GM12875 (cell line): ENCODE measurements around the gene PRDM11.

ENCODE experiments used
- H3K4me3 ChIP-seq: one replicate; pipeline ENCODE4 v1.5.1; 2011; ENCODE audit warnings: low read depth, low read length, control low read depth
- TF ChIP-seq, protein P1 (sequence below): IDR thresholded peaks from 2 replicates; pipeline ENCODE4 v1.5.1; 2011; ENCODE audit warnings: low read depth, mild to moderate bottlenecking, control low read depth, inconsistent platforms, low read length, moderate library complexity, borderline replicate concordance; ENCODE audit not compliant: insufficient read depth

Gene PRDM11

DNA sequence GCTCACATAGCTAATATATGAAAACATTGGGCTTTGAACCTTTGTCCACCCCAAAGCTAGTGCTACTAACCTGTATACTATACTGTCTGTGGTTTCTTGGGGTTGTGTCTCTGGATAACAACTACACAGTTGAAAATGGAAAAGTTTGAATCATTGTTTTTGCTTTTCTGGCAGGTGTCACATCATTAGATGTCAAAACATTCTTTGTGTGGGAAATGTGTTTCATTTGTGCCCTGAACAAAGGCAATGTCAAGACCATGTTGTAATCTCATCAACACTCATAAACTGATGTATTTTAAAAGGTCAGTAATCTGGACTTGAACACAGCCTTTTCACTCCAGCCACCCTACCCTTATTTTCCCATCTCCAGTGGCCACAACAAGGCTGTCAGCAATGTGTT lies 123.2 kb downstream of the PRDM11 start:
- TF ChIP-seq, protein P1, sequence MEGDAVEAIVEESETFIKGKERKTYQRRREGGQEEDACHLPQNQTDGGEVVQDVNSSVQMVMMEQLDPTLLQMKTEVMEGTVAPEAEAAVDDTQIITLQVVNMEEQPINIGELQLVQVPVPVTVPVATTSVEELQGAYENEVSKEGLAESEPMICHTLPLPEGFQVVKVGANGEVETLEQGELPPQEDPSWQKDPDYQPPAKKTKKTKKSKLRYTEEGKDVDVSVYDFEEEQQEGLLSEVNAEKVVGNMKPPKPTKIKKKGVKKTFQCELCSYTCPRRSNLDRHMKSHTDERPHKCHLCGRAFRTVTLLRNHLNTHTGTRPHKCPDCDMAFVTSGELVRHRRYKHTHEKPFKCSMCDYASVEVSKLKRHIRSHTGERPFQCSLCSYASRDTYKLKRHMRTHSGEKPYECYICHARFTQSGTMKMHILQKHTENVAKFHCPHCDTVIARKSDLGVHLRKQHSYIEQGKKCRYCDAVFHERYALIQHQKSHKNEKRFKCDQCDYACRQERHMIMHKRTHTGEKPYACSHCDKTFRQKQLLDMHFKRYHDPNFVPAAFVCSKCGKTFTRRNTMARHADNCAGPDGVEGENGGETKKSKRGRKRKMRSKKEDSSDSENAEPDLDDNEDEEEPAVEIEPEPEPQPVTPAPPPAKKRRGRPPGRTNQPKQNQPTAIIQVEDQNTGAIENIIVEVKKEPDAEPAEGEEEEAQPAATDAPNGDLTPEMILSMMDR, result no peak
- H3K4me3 ChIP-seq, result no peak overlapping the region

DNA sequence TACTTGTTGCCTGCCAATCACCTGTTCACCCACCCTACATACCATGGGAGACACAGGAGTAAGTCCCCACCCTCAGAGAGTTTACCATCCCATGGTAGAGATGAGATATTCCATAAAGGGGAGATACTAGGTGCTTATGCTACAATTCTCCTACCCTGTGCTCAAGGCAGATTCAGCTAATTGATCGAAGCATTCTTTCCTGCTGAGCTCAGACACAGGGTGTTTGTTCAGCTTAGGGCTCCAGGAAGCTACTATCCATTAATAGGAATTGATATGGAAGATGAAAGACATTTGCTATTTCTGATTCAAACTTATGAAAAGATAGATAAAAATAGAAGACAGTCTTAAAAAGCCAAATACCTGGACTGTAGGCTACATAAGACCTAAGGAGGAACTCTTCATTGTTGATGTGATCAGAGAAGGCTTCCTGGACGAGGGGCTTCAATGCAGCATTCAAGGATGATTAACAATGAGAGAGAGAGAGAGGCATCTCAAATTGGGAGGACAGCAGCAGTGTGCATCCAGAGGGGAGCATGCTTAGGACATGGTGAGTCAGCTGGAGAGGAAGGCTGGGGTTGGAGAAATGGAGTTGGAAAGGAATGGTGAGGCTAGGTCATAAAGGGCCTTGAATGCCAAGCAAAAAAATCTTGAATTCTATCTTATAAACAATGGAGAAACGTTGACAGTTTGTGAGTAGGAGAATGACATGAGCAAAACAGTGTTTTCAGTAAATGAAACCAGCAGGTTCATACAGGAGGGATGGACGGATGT lies 124.7 kb downstream of the PRDM11 start:
- no peak overlapping the region for H3K4me3 ChIP-seq
- TF ChIP-seq, protein P1, result no peak

DNA sequence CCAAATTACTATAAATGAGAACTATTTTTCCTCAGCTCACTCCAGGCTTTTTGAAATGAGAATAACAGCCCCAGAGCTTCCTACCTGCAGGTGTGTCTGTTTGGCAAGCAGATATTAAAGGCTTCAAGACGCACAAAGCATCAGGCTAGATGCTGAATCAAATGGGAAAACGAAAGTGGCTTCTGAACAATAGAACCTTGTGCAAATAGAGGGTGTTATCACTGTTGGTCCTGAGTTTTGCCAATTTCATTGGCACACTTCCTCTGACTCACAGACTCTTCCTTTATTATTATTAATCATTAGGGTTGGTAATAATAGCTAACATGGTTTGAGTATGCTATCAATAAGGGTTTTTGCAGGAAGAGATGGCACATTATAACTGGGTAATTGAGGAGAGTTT lies 126.3 kb downstream of the PRDM11 start:
- no peak overlapping the region for H3K4me3 ChIP-seq
- TF ChIP-seq, protein P1, result no peak

DNA sequence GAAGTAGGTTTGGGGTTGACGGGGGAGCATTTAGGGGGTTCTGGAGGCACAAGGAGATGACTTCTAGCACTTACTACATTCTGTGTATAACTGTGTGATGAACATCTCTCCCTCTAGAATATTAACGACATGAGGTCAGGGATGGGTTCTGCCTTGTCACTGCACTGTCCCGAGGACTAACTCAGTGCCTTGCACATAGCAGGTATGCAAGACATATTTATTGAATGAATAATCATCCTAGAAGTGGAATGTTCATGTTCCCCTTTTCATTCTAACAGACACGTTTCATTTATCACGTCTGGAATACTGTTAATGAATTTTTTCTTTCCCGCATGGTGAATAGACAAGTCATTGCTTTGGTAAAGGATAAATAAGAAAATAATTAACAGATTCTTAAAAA lies 127.1 kb downstream of the PRDM11 start:
- TF ChIP-seq, protein P1, result no peak
- no peak overlapping the region for H3K4me3 ChIP-seq

DNA sequence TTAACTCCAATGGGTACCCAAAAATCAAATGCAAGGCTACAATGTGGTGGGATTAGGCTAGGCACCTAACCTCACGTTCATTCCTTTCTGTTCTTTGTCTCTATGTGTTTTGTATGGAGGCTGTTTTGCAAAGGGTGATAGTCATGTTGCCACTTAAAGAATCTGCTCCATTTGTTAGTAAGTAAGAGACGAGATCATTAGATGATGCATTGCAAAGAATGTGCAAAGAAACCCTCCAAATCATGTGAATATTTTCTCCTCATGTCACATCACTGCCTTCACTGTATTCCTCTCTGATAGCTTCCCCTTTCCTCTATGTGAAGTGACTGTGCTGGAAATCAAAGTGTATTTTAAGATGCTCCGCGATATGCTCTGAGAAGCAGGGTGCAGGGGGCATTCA lies 127.8 kb downstream of the PRDM11 start:
- no peak overlapping the region for H3K4me3 ChIP-seq
- TF ChIP-seq, protein P1, result no peak

DNA sequence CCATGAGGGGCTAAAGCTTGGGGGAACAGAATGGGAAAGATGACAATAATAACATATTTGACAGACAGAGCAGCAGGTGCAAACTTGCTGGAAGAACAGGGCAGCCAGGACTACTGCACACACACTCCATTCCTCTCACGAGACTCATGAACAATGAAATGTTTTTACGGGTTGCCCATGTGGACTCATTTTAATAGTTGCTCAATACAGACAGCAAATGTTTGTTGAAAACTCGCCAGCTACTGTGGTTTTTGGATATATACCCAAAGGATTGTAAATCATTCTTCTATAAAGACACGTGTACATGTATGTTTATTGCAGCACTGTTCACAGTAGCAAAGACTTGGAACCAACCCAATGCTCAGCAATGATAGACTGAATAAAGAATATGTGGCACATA lies 129.4 kb downstream of the PRDM11 start:
- no peak overlapping the region for H3K4me3 ChIP-seq

DNA sequence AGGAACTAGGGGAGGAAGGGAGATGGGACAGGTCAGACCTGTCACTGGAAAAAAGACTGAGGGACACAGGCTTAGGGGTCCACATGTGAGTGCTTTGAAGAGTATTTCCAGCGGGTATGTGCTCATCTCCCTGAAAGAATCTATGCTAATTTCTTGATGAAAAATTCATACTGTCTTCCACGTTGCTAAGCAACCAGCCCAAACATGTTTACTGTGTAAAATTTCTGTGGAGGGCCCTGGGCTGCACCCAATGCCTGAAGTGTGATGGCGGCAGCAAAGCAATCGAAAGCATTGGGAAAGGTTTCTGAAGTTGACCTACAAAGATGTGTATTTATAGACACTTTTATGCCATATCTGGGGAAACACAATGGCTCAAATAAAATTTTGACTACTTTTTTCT lies 132.3 kb downstream of the PRDM11 start:
- TF ChIP-seq, protein P1, result no peak
- no peak overlapping the region for H3K4me3 ChIP-seq

More for the DNA sequence above, 129.4 kb downstream of the PRDM11 start:
- TF ChIP-seq, protein P1, result no peak
